ENCODE measurements around the gene CLMP.
A peak's percentile ranks its signal among the peaks of the same experiment; 100 is the strongest.

The CLMP gene

DNA sequence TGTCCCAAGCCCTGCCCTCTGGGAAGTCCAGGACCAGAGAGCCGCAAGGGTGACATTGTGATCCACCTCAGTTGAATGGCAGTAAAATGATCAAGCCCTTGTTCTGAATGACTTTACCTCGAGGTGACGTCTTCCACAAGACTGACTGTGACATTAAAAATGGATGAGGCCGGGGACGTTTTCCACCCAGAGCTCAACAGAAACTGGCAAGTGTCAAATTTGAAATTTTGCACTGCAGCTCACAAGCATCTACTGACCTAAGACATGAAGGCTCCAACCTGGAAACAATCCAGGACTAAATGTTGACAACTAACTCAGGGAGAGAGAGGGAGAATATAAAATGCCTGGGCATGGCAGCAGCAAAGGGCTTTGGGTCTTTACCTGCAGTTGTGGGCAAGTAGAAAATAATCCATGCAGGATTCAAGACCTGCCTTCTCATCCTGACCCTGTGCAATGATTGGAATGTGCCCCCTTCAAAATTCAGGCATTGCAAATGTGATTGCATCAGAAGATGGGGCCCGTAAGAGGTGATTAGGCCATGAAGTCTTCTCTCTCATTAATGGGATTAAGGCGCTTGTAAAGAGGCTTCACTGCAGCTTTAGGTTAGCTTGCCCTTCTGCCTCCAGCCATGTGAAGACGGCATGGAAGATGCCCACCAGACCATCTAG, 33.6 kb upstream of the CLMP start:
- TF ChIP-seq, protein P1, sequence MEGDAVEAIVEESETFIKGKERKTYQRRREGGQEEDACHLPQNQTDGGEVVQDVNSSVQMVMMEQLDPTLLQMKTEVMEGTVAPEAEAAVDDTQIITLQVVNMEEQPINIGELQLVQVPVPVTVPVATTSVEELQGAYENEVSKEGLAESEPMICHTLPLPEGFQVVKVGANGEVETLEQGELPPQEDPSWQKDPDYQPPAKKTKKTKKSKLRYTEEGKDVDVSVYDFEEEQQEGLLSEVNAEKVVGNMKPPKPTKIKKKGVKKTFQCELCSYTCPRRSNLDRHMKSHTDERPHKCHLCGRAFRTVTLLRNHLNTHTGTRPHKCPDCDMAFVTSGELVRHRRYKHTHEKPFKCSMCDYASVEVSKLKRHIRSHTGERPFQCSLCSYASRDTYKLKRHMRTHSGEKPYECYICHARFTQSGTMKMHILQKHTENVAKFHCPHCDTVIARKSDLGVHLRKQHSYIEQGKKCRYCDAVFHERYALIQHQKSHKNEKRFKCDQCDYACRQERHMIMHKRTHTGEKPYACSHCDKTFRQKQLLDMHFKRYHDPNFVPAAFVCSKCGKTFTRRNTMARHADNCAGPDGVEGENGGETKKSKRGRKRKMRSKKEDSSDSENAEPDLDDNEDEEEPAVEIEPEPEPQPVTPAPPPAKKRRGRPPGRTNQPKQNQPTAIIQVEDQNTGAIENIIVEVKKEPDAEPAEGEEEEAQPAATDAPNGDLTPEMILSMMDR (conservative IDR thresholded peaks at IDR 0.05): no peak
- H3K27ac ChIP-seq: no peak overlapping the region

DNA sequence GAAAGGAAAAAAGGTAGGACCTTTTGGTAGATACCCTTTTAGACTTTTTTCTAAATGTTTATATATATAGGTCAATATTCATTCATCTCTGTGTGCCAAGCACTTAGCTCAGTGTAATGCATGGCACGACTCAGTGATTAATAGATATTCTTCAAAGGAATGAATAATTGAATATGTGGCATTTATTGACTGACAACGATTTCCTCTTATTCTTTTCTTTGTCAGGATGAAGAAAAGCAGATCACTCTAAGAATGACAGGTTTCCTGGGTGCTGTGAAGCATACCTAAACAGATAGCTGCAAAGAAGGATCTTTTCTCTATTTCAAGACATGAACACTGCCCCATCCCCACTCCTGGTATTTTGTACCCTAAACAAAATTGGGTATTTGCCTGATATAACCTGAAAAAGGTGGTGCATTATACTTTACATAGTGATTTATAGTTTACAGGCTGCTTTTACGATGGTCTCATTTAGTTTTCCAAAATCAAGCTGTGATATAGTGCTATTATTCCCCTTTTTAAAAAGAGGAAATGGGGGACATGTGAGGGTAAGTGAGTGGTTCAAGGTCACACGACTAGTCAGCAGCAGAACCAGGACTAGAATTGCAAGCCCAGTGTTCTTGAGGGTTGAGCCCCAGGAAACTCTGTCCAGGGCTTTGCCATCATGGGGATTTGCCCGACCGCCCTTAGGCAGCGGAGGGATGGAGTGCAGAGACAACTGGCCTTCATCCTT, 32.9 kb upstream of the CLMP start:
- TF ChIP-seq, protein P1 (conservative IDR thresholded peaks at IDR 0.05): no peak

DNA sequence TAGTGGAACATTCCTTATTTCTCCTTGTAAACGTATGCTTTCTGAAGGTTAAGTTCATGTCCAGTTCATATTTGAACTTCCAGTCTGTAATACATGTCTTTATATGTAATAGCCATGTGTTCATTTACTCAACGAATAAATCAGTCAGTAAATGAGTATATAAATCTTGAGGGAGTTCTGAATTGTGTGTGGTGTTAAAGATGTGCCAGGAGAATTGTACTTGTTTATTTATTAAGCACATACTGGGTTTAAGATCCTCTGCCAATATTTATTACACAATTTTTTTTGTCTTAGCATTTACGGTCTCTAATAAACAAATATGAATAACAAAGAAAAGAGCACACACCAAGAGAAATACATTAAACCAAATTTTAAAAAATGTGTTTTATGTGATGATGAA, 26.5 kb upstream of the CLMP start:
- H3K27ac ChIP-seq: peak overlapping the region; percentile 52
- TF ChIP-seq, protein P1 (conservative IDR thresholded peaks at IDR 0.05): no peak

More for the DNA sequence above, 32.9 kb upstream of the CLMP start:
- H3K27ac ChIP-seq: no peak overlapping the region

DNA sequence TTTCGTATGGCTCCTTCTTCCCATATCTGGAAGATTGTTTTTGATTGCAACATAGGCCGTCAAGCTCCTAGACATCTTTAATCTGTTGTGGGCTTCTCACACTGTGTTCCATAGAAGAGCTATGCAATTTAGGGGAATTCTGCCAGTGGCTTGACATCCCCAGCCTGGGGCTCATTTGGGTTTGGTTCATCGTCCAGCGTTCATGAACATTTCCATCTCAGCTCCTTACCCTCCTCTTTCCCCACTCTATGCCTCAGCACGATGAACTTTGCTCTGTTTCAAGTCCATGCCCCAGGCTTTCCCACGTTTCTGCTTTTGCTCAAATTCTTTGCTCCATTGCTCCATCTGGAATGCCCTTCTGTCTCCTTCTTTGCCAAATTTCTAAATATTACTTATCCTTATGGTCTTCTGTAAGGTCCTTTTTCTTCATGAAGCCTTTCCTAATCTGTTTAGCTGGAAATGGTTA, 26.1 kb upstream of the CLMP start:
- TF ChIP-seq, protein P1 (conservative IDR thresholded peaks at IDR 0.05): no peak
- H3K27ac ChIP-seq: peak overlapping the region; percentile 52

DNA sequence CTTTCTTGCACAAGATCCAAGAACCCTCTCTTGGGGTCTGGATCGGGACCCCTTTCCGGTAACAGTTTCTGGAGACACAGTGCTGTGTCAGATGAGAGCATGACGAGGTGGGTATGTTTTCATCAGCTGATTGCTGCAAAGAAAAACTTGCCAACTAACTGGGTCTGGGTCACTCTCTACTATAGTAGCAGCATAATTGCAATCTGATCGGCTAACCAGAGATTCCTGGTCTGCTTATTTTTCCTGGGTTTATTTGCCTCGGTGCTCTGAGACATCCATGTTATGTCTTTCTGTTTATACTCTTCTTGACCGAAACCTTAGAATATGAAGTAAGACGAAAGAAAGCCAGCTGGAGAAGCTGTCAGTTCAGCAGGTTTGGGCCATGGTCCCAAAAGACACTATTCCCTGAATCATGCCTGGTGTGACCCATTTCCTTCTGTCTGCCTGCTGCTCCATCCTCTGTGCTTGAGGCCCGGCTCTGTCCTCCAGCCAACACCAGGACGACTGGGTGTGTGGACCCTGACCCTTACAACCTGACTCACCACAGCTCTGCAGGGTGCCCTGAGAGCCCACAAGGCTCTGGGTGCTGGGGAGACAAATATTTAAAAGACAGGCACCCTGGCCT, 24.1 kb upstream of the CLMP start:
- TF ChIP-seq, protein P1 (conservative IDR thresholded peaks at IDR 0.05): no peak
- no peak overlapping the region for H3K27ac ChIP-seq

DNA sequence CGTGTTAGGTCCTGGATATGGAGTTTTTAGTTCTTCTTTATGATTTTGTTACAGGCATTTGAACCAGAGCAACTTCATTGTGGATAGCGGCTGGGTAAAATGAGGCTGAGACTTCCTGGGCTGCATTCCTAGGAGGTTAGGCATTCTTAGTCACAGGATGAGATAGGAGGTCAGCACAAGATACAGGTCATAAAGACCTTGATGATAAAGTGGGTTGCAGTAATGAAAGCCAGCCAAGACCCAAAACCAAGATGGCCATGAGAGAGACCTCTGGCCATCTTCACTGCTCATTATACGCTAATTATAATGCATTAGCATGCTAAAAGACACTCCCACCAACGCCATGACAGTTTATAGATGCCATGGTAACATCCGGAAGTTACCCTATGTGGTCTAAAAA, 23.4 kb upstream of the CLMP start:
- H3K27ac ChIP-seq: no peak overlapping the region
- TF ChIP-seq, protein P1 (conservative IDR thresholded peaks at IDR 0.05): no peak

DNA sequence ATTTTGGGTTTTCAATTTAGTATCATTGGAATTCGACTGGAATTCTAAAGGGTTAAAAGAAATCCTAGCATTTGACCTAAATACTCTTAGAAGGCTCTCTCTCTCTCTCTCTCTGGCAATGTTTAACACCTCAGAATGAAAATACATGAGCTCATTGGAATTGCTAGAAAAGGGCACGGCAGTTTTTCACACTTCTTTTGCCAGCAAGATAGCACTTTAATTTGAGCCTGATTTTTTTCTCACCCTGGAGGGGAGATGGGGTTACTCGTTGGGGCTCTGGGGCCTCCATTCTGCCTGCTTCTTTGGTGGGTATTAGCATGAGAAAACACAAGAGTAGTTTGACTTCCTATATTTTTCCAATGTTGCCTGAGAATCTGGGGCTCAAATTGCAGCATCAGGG, 22.8 kb upstream of the CLMP start:
- TF ChIP-seq, protein P1 (conservative IDR thresholded peaks at IDR 0.05): no peak
- H3K27ac ChIP-seq: no peak overlapping the region
